Measurements from ENCODE around the gene DYNC1I1.

The DYNC1I1 gene

GRCh38 chr7:95996174-95996573 is 223.8 kb downstream of the DYNC1I1 start:
- Mint-ChIP-seq H3K4me3 (no peak overlapping the region), H3K9me3 (no peaks in the 10 kb centered on the region), H3K27ac (no peak overlapping the region), H3K4me1 (no peaks in the 10 kb centered on the region), H3K27me3 (ENCODE audit: low read depth) (peaks cover 4% of the 10 kb centered on the region), H3K36me3 (ENCODE audit: low read depth) (no peaks in the 10 kb centered on the region)
- TF ChIP-seq CTCF (IDR thresholded peaks at IDR 0.05; ENCODE audit: unreplicated experiment in 3 of 3) = no peak

- no peak overlapping the region for H3K4me3 Mint-ChIP-seq
- H3K27ac Mint-ChIP-seq = no peak overlapping the region
- TF ChIP-seq CTCF (IDR thresholded peaks at IDR 0.05; ENCODE audit: unreplicated experiment in 3 of 3) = no peak
- peaks cover 4% of the 10 kb centered on the region for H3K27me3 Mint-ChIP-seq (ENCODE audit: low read depth)
- no peaks in the 10 kb centered on the region for H3K4me1 Mint-ChIP-seq
- no peaks in the 10 kb centered on the region for H3K36me3 Mint-ChIP-seq (ENCODE audit: low read depth)
- H3K9me3 Mint-ChIP-seq = no peaks in the 10 kb centered on the region
These were observed 224.5 kb downstream of the DYNC1I1 start for GRCh38 chr7:95996886-95997285.

- Mint-ChIP-seq H3K36me3 (ENCODE audit: low read depth) (no peaks in the 10 kb centered on the region), H3K4me1 (no peaks in the 10 kb centered on the region), H3K9me3 (no peaks in the 10 kb centered on the region), H3K4me3 (no peak overlapping the region), H3K27me3 (ENCODE audit: low read depth) (peaks cover 4% of the 10 kb centered on the region), H3K27ac (no peak overlapping the region)
- no peak for TF ChIP-seq CTCF (IDR thresholded peaks at IDR 0.05; ENCODE audit: unreplicated experiment in 3 of 3)
These were observed 225.3 kb downstream of the DYNC1I1 start for GRCh38 chr7:95997632-95998031.

GRCh38 chr7:95999481-95999880 is 227.1 kb downstream of the DYNC1I1 start:
- Mint-ChIP-seq H3K27me3 (ENCODE audit: low read depth) (peaks cover 4% of the 10 kb centered on the region), H3K36me3 (ENCODE audit: low read depth) (no peaks in the 10 kb centered on the region), H3K9me3 (no peaks in the 10 kb centered on the region), H3K27ac (no peak overlapping the region), H3K4me3 (no peak overlapping the region), H3K4me1 (peaks cover 6% of the 10 kb centered on the region)
- TF ChIP-seq CTCF (IDR thresholded peaks at IDR 0.05; ENCODE audit: unreplicated experiment in 3 of 3) = no peak

GRCh38 chr7:96004578-96004977 is 232.2 kb downstream of the DYNC1I1 start:
- H3K36me3 Mint-ChIP-seq (ENCODE audit: low read depth) = no peaks in the 10 kb centered on the region
- H3K4me3 Mint-ChIP-seq = no peak overlapping the region
- peaks cover 7% of the 10 kb centered on the region for H3K27me3 Mint-ChIP-seq (ENCODE audit: low read depth)
- no peak for TF ChIP-seq CTCF (IDR thresholded peaks at IDR 0.05; ENCODE audit: unreplicated experiment in 3 of 3)
- no peaks in the 10 kb centered on the region for H3K9me3 Mint-ChIP-seq
- H3K4me1 Mint-ChIP-seq = peaks cover 30% of the 10 kb centered on the region
- peak overlapping the region in 1 of 3 experiments; percentile 51 for H3K27ac Mint-ChIP-seq

- Mint-ChIP-seq H3K4me3 (peak overlapping the region in 1 of 3 experiments; percentile 21), H3K27ac (peak overlapping the region; percentile 35 to 69 (median 51)), H3K4me1 (peaks cover 30% of the 10 kb centered on the region), H3K36me3 (ENCODE audit: low read depth) (no peaks in the 10 kb centered on the region), H3K27me3 (ENCODE audit: low read depth) (peaks cover 7% of the 10 kb centered on the region), H3K9me3 (no peaks in the 10 kb centered on the region)
- no peak for TF ChIP-seq CTCF (IDR thresholded peaks at IDR 0.05; ENCODE audit: unreplicated experiment in 3 of 3)
These were observed 232.9 kb downstream of the DYNC1I1 start for GRCh38 chr7:96005271-96005670.
